ENCODE measurements around the gene IQCF2.
"Not testable (repeated sequence)": the region's sequence is repeated elsewhere in the genome, so short reads cannot be mapped to it uniquely, and the experiment has no call there.

DNA sequence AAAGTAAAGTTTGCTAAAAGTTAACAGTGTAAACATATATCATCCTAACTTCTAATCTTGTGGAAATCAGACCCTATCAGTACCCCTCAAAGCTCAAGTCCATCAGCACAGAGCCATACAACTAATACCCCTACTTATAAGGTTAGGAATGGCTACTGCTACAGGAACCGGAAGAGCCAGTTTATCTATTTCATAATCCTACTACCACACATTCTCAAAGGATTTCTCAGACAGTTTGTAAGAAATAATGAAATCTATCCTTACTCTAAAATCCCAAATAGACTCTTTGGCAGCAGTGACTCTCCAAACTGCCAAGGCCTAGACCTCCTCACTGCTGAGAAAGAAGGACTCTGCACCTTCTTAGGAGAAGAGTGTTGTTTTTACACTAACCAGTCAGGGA, 6.0 kb upstream of the IQCF2 start:
- TF ChIP-seq, protein P1, sequence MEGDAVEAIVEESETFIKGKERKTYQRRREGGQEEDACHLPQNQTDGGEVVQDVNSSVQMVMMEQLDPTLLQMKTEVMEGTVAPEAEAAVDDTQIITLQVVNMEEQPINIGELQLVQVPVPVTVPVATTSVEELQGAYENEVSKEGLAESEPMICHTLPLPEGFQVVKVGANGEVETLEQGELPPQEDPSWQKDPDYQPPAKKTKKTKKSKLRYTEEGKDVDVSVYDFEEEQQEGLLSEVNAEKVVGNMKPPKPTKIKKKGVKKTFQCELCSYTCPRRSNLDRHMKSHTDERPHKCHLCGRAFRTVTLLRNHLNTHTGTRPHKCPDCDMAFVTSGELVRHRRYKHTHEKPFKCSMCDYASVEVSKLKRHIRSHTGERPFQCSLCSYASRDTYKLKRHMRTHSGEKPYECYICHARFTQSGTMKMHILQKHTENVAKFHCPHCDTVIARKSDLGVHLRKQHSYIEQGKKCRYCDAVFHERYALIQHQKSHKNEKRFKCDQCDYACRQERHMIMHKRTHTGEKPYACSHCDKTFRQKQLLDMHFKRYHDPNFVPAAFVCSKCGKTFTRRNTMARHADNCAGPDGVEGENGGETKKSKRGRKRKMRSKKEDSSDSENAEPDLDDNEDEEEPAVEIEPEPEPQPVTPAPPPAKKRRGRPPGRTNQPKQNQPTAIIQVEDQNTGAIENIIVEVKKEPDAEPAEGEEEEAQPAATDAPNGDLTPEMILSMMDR (IDR thresholded peaks at IDR 0.05): not testable (repeated sequence)
- TF ChIP-seq POLR2A (IDR thresholded peaks at IDR 0.05): not testable (repeated sequence)
